NCI-H345 (cell line): Measurements from ENCODE around the gene SERPIND1.
"Not testable (repeated sequence)": the region's sequence is repeated elsewhere in the genome, so short reads cannot be mapped to it uniquely, and the experiment has no call there.

ENCODE experiments used
- DNase-seq: peaks from one replicate; lab custom pipeline; 2025; lab: John Stamatoyannopoulos, UW

The SERPIND1 gene

DNA sequence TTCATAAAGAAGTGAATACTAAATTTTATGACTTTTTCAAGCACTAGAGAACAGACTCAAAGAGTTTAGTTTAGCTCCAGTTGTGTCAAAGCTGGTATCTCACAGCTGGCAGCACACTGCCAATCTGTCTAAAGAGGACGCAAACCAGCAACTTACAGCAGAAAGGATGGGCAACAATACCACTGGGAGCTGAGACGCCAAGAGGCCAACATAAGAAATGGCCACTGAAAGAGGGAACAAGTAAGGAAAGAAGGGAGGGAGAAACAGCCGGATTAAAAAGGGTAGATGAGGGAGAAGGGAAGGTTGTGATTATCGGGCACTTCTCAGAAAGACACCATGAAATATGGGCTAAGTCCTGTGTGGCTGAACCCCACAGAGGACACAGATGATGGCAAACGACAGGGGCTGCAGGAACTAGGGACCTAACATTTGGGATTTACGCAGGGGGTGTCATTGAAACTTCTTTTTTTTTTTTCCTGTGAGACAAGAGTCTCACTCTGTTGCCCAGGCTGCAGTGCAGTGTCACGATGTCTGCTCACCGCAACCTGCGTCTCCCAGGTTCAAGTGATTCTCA is 41.7 kb downstream of the SERPIND1 start:
- no peak for DNase-seq

DNA sequence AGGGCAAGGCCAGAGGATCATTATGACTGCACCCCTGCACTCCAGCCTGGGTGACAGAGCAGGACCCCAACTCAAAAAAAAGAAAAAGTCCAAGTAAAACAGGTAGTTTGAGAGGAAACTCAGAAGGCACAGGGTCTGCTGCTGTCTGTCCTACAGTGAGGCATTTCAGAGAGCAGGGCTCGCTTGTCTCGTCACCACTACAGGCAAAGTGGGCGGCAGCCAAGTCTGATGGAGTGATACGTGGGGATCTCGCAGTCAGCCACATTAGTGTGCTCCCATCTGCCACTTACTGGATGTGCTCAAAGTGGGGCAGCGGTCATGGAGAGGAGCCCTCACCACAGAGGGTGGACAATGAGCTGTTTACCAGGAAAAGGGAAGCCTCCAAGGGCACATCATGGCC is 42.6 kb downstream of the SERPIND1 start:
- no peak for DNase-seq

DNA sequence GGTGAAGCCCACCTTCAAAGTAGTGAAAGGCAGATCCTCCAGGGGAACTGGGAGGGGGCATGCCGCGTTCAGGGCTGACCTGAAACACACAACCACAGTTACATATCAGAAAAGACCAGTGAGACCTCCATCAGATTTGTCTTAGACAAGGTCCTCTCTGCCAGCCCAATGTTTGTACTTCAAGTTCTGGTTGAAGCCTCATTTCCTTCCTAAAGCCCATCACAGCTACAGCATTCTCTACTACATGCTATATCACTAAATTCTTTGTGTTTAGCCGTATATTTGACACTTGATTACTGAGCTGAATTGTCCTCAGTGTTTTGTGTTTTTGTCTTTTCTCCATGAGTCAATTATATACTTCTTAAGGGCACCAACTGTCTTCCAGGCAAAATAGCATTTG is 44.6 kb downstream of the SERPIND1 start:
- no peak for DNase-seq

DNA sequence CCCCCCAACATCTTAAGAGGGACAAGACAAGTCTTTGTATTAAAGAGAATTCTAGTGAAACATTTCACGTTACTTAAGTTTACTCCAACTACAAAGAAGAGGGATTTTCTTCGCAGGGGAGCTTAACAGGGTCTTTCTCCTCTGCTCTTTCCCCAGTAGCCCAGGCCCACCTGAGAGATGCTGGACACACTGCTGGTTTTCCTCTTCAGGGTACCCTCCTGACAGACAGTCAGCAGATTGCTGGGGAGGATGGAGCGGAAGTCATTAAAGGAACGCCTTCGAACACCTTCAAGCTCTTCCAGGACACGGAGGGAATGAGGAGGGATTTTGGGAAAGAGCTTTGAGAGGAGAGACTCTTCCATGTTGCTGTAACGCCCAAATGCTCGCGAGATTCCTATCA is 45.6 kb downstream of the SERPIND1 start:
- DNase-seq, result no peak

DNA sequence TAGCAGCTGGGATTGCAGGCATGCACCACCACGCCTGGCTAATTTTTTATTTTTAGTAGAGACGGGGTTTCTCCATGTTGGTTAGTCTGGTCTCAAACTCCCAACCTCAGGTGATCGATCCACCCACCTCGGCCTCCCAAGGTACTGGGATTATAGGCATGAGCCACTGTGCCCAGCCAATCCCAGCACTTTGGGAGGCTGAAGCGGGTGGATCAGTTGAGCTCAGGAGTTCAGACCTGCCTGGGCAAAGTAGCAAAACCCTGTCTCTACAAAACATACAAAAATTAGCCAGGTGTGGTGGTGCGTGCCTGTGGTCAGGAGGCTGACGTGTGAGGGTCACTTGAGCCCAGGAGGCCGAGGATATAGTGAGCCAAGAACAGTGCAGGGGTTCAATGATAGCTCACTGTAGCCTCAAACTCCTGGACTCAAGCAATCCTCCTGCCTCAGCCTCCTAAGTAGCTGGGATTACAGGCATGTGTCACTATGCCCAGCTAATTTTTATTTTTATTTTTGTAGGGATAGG is 47.9 kb downstream of the SERPIND1 start:
- not testable (repeated sequence) for DNase-seq

DNA sequence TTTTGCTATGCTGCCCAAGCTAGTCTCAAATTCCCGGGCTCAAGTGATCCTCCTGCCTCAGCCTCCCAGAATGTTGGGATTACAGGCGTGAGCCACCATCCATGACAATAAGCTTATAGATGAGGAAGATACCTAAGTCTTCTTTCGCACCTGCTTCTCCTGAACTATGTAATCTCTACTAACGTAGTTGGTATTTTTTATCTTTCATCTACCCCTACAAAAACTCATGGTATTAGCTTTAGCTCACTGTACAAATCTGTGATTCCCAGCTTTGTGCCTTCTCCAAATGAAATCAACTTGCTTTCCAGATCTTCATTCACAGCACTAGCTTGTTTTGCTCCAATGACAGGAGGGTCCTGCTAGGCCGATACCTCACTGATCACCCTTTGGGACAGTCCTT is 48.3 kb downstream of the SERPIND1 start:
- DNase-seq, result no peak

DNA sequence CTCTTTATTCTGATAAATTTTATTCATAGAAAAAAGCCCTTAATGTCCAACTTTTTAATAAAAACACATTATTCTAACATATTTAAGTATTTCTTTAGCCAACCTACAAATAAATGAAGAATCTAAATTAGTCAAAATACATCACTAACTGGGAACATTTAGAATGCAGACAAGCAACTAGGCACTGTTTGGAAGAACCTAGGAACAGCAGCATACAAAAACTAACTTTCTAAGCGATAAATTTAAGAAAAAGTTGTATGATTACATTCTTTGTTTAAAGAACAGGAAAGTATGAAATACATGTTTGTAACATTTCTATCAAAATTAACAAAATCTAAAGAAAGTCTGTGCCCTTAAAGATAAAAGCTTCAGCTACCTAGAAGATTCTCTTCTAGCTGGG is 49.4 kb downstream of the SERPIND1 start:
- DNase-seq, result no peak

DNA sequence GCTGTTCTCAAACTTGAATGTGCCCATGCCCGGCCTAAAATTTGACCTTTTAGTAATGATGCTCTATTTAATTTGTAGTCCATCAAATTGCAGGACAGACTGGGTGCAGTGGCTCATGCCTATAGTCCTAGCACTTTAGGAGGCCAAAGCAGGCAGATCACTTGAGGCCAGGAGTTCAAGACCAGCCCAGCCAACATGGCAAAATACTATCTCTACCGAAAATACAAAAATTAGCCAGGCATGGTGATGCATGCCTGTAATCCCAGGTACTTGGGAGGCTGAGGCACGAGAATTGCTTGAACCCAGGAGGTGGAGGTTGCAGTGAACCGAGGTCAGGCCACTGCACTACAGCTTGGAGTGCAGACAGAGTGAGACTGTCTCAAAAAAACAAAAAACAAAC is 51.3 kb downstream of the SERPIND1 start:
- not testable (repeated sequence) for DNase-seq

DNA sequence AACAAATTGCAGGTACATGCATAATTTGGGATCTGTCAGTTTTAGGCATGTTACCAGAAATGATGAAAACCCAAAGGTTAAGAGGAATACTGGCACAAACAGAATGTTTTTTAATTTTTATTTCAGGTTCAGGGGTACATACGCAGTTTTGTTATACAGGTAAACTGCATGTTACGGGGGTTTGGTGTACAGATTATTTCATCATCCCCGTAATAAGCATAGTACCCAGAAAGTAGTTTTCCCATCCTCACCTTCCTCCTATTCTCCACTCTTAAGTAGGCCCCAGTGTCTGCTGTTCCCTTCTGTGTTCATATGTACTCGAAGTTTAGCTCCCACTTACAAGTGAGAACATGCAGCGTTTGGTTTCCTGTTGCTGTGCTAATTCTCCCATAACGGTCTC is 51.7 kb downstream of the SERPIND1 start:
- no peak for DNase-seq

DNA sequence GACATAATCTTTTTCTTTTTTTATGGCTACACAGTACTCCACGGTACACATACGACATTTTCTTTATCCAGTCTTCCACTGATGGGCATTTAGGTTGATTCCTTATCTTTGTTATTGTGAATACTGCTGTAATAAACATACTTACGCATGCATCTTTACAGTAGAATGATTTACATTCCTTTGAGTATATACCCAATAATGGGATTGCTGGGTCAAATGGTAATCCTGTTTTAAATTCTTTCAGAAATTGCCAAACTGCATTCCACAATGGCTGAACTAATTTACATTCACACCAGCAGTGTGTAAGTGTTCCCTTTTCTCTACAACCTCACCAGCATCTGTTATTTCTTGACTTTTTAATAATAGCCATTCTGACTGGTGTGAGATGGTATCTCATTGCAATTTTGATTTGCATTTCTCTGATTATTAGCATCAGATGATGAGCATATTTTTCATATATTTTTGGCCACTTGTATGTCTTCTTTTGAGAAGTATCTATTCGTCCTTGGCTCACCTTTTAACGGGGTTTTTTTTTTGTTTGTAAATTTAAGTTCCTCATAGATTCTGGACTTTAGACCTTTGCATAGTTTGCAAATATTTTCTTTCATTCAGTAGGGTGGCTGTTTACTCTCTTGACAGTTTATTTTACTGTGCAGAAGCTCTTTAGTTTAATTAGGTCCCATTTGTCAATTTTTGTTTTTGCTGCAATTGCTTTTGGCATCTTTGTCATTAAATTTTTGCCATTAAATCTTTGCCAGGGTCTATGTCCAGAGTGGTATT is 52.6 kb downstream of the SERPIND1 start:
- not testable (repeated sequence) for DNase-seq

DNA sequence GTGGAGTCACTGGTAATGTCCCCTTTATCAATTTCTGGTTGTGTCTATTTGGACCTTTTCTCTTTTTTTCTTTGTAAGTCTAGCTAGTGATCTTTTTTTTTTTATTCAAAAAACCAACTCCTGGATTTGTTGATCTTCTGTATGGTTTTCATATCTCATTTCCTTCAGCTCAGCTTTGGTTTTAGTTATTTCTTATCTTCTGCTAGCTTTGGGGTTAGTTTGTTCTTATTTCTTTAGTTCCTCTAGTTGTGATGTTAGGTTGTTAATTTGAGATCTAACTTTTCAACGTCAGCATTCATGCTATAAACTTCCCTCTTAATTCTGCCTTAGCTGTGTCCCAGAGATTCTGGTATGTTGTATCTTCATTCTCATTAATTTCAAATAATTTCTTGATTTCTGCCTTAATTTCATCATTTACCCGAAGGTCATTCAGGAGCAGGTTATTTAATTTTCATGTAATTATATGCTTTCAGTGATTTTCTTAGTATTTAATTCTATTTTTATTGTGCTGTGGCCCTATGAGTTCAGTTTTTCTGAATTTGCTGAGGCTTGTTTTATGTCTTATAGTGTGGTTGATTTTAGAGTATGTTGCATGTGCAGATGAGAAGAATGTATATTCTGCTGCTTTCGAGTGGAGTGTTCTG is 55.7 kb downstream of the SERPIND1 start:
- no peak for DNase-seq

DNA sequence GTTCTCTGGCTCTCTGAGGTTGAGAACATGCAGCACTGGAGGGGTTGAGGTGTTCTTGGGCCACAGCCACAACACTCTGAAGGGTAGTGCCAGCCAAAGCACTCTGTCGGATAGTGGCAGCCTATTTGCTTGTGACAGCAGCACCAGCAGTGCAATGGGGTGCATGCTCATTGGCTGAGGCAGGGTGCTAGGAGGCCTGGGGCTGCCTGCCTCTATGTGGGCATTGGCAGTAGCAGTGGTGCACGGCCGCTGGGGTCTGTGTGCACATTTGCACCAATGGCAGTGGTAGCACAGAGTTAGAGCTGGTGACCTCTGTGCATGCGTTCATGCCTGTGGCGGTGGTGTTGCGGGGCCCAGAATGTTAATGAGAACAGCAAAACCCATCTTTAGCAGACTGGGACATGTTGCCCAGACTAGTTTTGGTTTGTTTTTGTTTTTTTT is 59.3 kb downstream of the SERPIND1 start:
- DNase-seq, result no peak

DNA sequence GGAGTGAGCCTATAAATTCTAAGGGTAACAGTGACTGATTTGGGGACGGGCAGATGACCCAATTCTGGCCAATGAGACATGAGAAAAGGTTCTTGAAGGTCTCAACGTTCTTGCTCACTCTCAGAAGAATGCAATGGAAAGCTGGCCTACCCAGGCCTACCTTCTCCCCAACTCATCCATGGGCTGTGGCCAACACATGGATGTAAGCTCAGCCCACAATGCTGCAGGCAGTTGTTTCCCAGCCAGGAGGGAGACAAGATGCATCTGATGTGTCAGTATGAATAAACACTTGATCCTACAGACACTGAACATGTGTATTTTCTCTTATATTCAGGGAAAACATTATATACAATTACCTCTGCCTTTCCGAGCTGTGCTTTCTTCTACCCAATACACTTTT is 60.3 kb downstream of the SERPIND1 start:
- no peak for DNase-seq

DNA sequence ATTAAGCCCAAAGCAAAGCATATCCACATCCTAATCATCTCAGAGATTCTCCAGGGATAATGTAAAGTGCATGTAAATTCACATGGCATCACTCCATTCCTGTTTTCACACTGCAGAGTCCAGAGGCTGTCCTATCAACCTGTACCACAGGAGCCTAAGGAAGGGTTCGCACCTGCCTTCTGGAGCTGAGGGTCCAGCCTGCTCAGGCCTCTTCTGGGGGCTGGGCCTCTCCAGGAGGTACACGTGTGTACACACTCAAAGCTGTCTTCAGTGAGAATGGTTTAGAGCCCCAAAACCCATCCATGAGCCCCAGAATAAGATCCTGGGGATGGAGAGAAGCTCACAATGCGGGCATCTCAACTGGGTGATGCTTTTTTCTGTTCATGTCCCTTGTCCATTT is 60.8 kb downstream of the SERPIND1 start:
- DNase-seq, result no peak
